ENCODE data around the gene OGDH.

GRCh38 chr7:44696728-44697127 lies 90.3 kb downstream of the OGDH start:
- no peak for TF ChIP-seq CTCF (IDR thresholded peaks at IDR 0.05; ENCODE audit: low read length)
- TF ChIP-seq EZH2 (optimal IDR thresholded peaks at IDR 0.05; ENCODE audit: low read depth, low read length), result no peak
- TF ChIP-seq EZH2phosphoT487 (IDR thresholded peaks at IDR 0.05; ENCODE audit: low read length), result no peak
